Left ventricle myocardium inferior (tissue), 1 donor: Measurements from ENCODE around the gene OPN1MW2. TPM values are rescaled to one million over a fixed set of nuclear protein-coding genes. Genes with fewer than 3 reads are reported as not detected.
"Not testable (repeated sequence)": the region's sequence is repeated elsewhere in the genome, so short reads cannot be mapped to it uniquely, and the experiment has no call there.

Experiments used
- DNase-seq: peaks from one replicate; pipeline ENCODE4 v3.0.0-alpha.2; 2020
- H3K27ac ChIP-seq: fragments of 200-600 bp; replicated peaks from 2 replicates; pipeline ENCODE4 v1.8.0; 2021
- H3K27me3 ChIP-seq: fragments of 200-600 bp; 2 replicates; pipeline ENCODE4 v1.8.0; 2021; ENCODE audit warnings: low read depth
- H3K36me3 ChIP-seq: fragments of 200-600 bp; 2 replicates; pipeline ENCODE4 v1.8.0; 2021
- H3K4me1 ChIP-seq: fragments of 200-600 bp; 2 replicates; pipeline ENCODE4 v1.8.0; 2021
- H3K4me3 ChIP-seq: fragments of 200-600 bp; 2 replicates; pipeline ENCODE4 v1.8.0; 2021; ENCODE audit warnings: mild to moderate bottlenecking, moderate library complexity
- H3K9me3 ChIP-seq: fragments of 200-600 bp; replicated peaks from 2 replicates; pipeline ENCODE4 v1.8.0; 2021
- intact Hi-C: fragments of 100-400 bp; cut with micrococcal nuclease; formaldehyde crosslinking; loops from one replicate; pipeline ENCODE4 v1.11.0; 2022
- long read RNA-seq: library from polyadenylated mRNA; unstranded; transcript quantifications from one replicate; pipeline ENCODE4 v2.0.0, GENCODE V29; 2021
- total RNA-seq: library from RNA; stranded (reverse); fragmentation: NEBNext Ultra II Directional; extraction: Animal tissue kit (Norgen Biotek cat#: 25700); gene quantifications from one replicate; pipeline ENCODE4 v1.2.1, GENCODE V29; 2021
- donor health status: DM: no; HTN: yes; CAD: no; lungs with severe emphysema.

The OPN1MW2 gene
- total RNA-seq: not detected
- long read RNA-seq: 0 reads

GRCh38 chrX:154219456-154219855, at the start of gene OPN1MW2:
Gene OPN1MW2, plus strand, starts transcription at chrX:154219756. Its CDS starts 60 bp downstream, at chrX:154219816.
- H3K27me3 ChIP-seq, H3K9me3 ChIP-seq, DNase-seq, H3K4me1 ChIP-seq, H3K27ac ChIP-seq, H3K4me3 ChIP-seq, intact Hi-C loops, H3K36me3 ChIP-seq: not testable (repeated sequence)

GRCh38 chrX:154172535-154172943, 47.0 kb upstream of the OPN1MW2 start:
- H3K9me3 ChIP-seq, intact Hi-C loops, H3K4me3 ChIP-seq, H3K27ac ChIP-seq, H3K4me1 ChIP-seq, H3K36me3 ChIP-seq, H3K27me3 ChIP-seq, DNase-seq: not testable (repeated sequence)

- H3K27ac ChIP-seq, H3K27me3 ChIP-seq, H3K4me1 ChIP-seq, DNase-seq, intact Hi-C loops, H3K36me3 ChIP-seq, H3K9me3 ChIP-seq, H3K4me3 ChIP-seq: not testable (repeated sequence)
These were observed 45.2 kb upstream of the OPN1MW2 start for GRCh38 chrX:154174356-154174755.

- H3K27me3 ChIP-seq, H3K4me3 ChIP-seq, H3K36me3 ChIP-seq, DNase-seq, H3K9me3 ChIP-seq, H3K27ac ChIP-seq, H3K4me1 ChIP-seq, intact Hi-C loops: not testable (repeated sequence)
These were observed 37.3 kb upstream of the OPN1MW2 start, which contains the start of gene OPN1MW for GRCh38 chrX:154182296-154182695. Gene OPN1MW, plus strand, starts transcription at chrX:154182596. Its CDS starts 82 bp downstream, at chrX:154182678.

- H3K9me3 ChIP-seq, H3K4me1 ChIP-seq, DNase-seq, H3K27ac ChIP-seq, H3K36me3 ChIP-seq, intact Hi-C loops, H3K4me3 ChIP-seq, H3K27me3 ChIP-seq: not testable (repeated sequence)
These were observed 35.8 kb upstream of the OPN1MW2 start for GRCh38 chrX:154183794-154184193.

- H3K4me1 ChIP-seq, H3K27ac ChIP-seq, DNase-seq, H3K36me3 ChIP-seq, intact Hi-C loops, H3K27me3 ChIP-seq, H3K9me3 ChIP-seq, H3K4me3 ChIP-seq: not testable (repeated sequence)
These were observed 26.7 kb upstream of the OPN1MW2 start for GRCh38 chrX:154192846-154193245.

GRCh38 chrX:154194316-154194715, 25.2 kb upstream of the OPN1MW2 start:
- H3K27me3 ChIP-seq, H3K4me3 ChIP-seq, H3K4me1 ChIP-seq, intact Hi-C loops, H3K36me3 ChIP-seq, DNase-seq, H3K27ac ChIP-seq, H3K9me3 ChIP-seq: not testable (repeated sequence)

GRCh38 chrX:154196466-154196865, 23.1 kb upstream of the OPN1MW2 start:
- intact Hi-C loops, DNase-seq, H3K36me3 ChIP-seq, H3K9me3 ChIP-seq, H3K4me3 ChIP-seq, H3K27me3 ChIP-seq, H3K27ac ChIP-seq, H3K4me1 ChIP-seq: not testable (repeated sequence)

GRCh38 chrX:154209670-154210418, 9.7 kb upstream of the OPN1MW2 start:
- H3K27ac ChIP-seq, DNase-seq, intact Hi-C loops, H3K27me3 ChIP-seq, H3K36me3 ChIP-seq, H3K9me3 ChIP-seq, H3K4me1 ChIP-seq, H3K4me3 ChIP-seq: not testable (repeated sequence)

GRCh38 chrX:154211057-154211456, 8.5 kb upstream of the OPN1MW2 start:
- DNase-seq, H3K36me3 ChIP-seq, intact Hi-C loops, H3K27me3 ChIP-seq, H3K9me3 ChIP-seq, H3K4me3 ChIP-seq, H3K4me1 ChIP-seq, H3K27ac ChIP-seq: not testable (repeated sequence)

GRCh38 chrX:154211499-154211898, 8.1 kb upstream of the OPN1MW2 start:
- intact Hi-C loops, H3K4me3 ChIP-seq, H3K36me3 ChIP-seq, H3K9me3 ChIP-seq, H3K4me1 ChIP-seq, H3K27ac ChIP-seq, H3K27me3 ChIP-seq, DNase-seq: not testable (repeated sequence)

- H3K27me3 ChIP-seq, H3K4me1 ChIP-seq, DNase-seq, H3K4me3 ChIP-seq, intact Hi-C loops, H3K27ac ChIP-seq, H3K9me3 ChIP-seq, H3K36me3 ChIP-seq: not testable (repeated sequence)
These were observed 5.7 kb downstream of the OPN1MW2 start for GRCh38 chrX:154225292-154225691.

- H3K36me3 ChIP-seq, H3K27ac ChIP-seq, H3K4me3 ChIP-seq, DNase-seq, H3K4me1 ChIP-seq, H3K27me3 ChIP-seq, intact Hi-C loops, H3K9me3 ChIP-seq: not testable (repeated sequence)
These were observed 7.2 kb downstream of the OPN1MW2 start for GRCh38 chrX:154226706-154227105.

- H3K27ac ChIP-seq, DNase-seq, H3K4me3 ChIP-seq, H3K9me3 ChIP-seq, H3K27me3 ChIP-seq, intact Hi-C loops, H3K4me1 ChIP-seq, H3K36me3 ChIP-seq: not testable (repeated sequence)
These were observed 11.9 kb downstream of the OPN1MW2 start for GRCh38 chrX:154231443-154231842.
